ENCODE data around the gene MX2. TPM values are rescaled to one million over a fixed set of nuclear protein-coding genes. Genes with fewer than 3 reads are reported as not detected.

The MX2 gene
- total and polyA plus RNA-seq, 2 of the 8 experiments (the other 6 are each of a cell fraction or from before 2014, with no cell fraction given), result 3.1 to 8.9 TPM

DNA sequence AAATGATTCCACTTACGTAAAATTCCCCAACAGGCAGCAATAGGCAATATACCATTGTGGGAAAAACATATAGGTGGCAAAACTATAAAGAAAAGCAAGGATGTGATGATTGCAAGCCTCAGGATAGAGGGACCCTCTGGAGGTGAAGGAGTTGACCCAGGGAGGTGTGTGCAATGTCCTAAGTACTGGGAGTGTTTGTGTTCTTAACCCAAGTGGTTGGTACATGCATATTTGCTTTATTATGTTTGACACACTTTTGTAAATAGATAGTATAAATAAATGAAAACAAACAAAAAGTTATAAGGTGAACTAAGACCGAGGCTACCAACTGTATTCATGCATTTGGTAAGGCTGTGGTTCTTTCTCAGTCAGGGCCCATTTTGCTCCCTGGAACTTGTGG, 71.7 kb downstream of the MX2 start:
- no peak overlapping the region for H3K4ac ChIP-seq (replicated peaks; ENCODE audit: insufficient read length, low read depth, low read length)
- peaks cover 0 to 2% of the 10 kb centered on the region in 2 experiments; a peak in 1 of 4 replicates for H3K9me3 ChIP-seq (ENCODE audit: insufficient read depth in 2 of 2, low read depth in 1 of 2, low read length in 1 of 2)
- H3K56ac ChIP-seq (replicated peaks; ENCODE audit: insufficient read length, low read depth, low read length), result no peak overlapping the region
- no peak overlapping the region for H3K18ac ChIP-seq (ENCODE audit: extremely low read depth, low read length)
- H3K36me3 ChIP-seq (ENCODE audit: control insufficient read depth in 2 of 4, insufficient read depth in 4 of 4, low read length in 3 of 4), result no peaks in the 10 kb centered on the region
- H4K20me1 ChIP-seq (replicated peaks in 1 of 2; ENCODE audit: control insufficient read depth in 1 of 2, insufficient read depth in 2 of 2, low read length in 2 of 2), result no peaks in the 10 kb centered on the region
- H2AK5ac ChIP-seq (ENCODE audit: low read depth, low read length), result no peak overlapping the region
- H3K14ac ChIP-seq (ENCODE audit: insufficient read length), result no peak overlapping the region
- CTCF ChIA-PET (ENCODE audit: partially characterized antibody), result no interaction called here
- no peak overlapping the region for H3K9ac ChIP-seq (replicated peaks in 1 of 4; ENCODE audit: extremely low read depth in 1 of 4, low read depth in 3 of 4, low read length in 3 of 4)
- H2BK5ac ChIP-seq (ENCODE audit: low read depth, low read length), result no peak overlapping the region
- no peak for TF ChIP-seq JUND (IDR thresholded peaks at IDR 0.05; ENCODE audit: low read length)
- POLR2A ChIA-PET (ENCODE audit: partially characterized antibody), result no interaction called here
- no peaks in the 10 kb centered on the region for H3K79me1 ChIP-seq (ENCODE audit: low read depth, low read length)
- H3K23ac ChIP-seq (ENCODE audit: insufficient read length), result no peak overlapping the region
- no peak overlapping the region for H4K8ac ChIP-seq (ENCODE audit: extremely low read depth, insufficient read depth, low read length)
- 93% methylated on average over 2 of the region's 2 CpGs; no CpG with 5 or more reads in 1 of the 2 experiments for WGBS, 2 experiments (ENCODE audit: extremely low coverage in 1 of 2, insufficient coverage in 1 of 2, insufficient read length in 1 of 2, insufficient replicate concordance in 2 of 2, low coverage in 1 of 2, low lambda C conversion rate in 2 of 2, missing lambda C conversion rate in 1 of 2)
- H2BK20ac ChIP-seq (ENCODE audit: low read length), result no peak overlapping the region
- no peak overlapping the region for H3K4me3 ChIP-seq (ENCODE audit: extremely low read depth in 1 of 4, insufficient read depth in 2 of 4, low read depth in 3 of 4, low read length in 4 of 4)
- H4K91ac ChIP-seq (replicated peaks; ENCODE audit: insufficient read length, low read length), result no peak overlapping the region
- no peaks in the 10 kb centered on the region for H3K23me2 ChIP-seq (ENCODE audit: low read depth, low read length)
- H4K5ac ChIP-seq (ENCODE audit: insufficient read length, low read depth, low read length), result no peak overlapping the region
- H2BK15ac ChIP-seq (ENCODE audit: low read length), result no peak overlapping the region
- H3K4me1 ChIP-seq (replicated peaks in 1 of 4; ENCODE audit: control insufficient read depth in 3 of 4, insufficient read depth in 4 of 4, low read length in 3 of 4), result no peaks in the 10 kb centered on the region
- H2BK12ac ChIP-seq (ENCODE audit: low read depth, low read length), result no peak overlapping the region
- H3K4me2 ChIP-seq (ENCODE audit: insufficient read depth in 1 of 2, low read depth in 2 of 2, low read length in 2 of 2), result no peak overlapping the region
- no peak for FAIRE-seq
- no peak overlapping the region for H2BK120ac ChIP-seq (replicated peaks; ENCODE audit: low read depth, low read length)
- no peak for DNase-seq (ENCODE audit: low read depth in 1 of 2, low spot score in 2 of 2)
- H2AFZ ChIP-seq (ENCODE audit: low read length), result no peak overlapping the region
- H3K79me2 ChIP-seq (ENCODE audit: control insufficient read depth in 1 of 2, insufficient read depth in 2 of 2, low read length in 2 of 2), result no peaks in the 10 kb centered on the region
- H3K27ac ChIP-seq (ENCODE audit: low read depth, low read length), result no peak overlapping the region
- no peaks in the 10 kb centered on the region; a peak in 2 of 7 replicates for H3K27me3 ChIP-seq (replicated peaks in 1 of 4; ENCODE audit: control insufficient read depth in 3 of 4, extremely low read depth in 1 of 4, insufficient read depth in 3 of 4, low read length in 3 of 4)
